ENCODE measurements around the gene VOPP1.

VOPP1 gene

DNA sequence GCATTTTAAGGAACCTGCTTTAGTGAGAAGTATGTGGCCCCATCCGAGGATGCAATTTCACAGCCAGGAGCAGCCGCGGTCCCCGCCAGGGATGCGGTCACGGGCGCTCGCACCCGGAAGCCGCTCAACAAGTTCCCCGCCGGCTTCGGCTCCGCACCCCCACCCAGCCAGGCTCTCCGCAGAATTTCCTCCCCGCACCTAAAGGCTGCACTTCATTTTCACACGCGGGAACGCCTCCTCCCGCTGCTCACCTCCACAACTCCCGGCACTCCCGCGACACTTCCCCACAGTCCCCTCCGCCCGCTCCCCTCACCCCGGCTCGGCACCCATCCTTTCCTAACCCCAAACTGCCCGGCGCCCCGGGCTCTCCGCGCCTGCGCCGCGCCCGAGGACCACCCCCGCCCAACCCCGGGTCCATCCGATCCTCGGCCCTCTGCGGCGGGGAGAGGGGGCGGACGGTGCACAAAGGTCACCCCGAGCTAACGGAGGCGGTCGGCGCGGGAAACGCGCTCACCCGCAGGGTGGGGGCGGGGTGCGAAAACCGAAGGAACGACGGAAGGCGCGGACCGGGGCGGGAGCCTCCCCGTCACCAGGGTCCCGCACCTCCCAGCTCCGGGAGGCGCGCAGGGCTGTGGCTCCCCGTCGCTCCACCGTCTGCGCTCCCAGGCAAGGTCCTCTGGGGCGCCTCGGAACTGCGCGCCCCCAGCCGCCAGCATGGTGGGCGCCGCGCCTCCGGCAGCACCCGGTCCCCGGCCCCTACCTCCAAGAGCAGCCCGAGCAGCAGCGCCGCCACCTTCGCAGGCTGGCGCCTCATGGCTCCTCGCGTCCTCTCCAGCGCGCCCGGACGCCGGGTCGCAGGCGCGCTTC is 558 bp downstream of the VOPP1 start:
- Histone ChIP-seq H4K20me1 (ENCODE audit: insufficient read depth, low read length, poor library complexity, severe bottlenecking) (peaks cover 38% of the 10 kb centered on the region), H3K4me2 (ENCODE audit: low read depth, low read length, poor library complexity, severe bottlenecking) (peak overlapping the region; percentile 83), H3K9me3 (ENCODE audit: insufficient read depth, low read depth, low read length) (no peaks in the 10 kb centered on the region), H3F3A (ENCODE audit: low read depth) (peaks cover 3% of the 10 kb centered on the region; the same call in 1 of the 2 replicates), H3K79me2 (ENCODE audit: insufficient read depth, low read length) (peaks cover 63% of the 10 kb centered on the region), H3K4me1 (ENCODE audit: insufficient read depth, low read length, poor library complexity, severe bottlenecking) (peaks cover 59% of the 10 kb centered on the region), H3K4me3 (ENCODE audit: low read length, poor library complexity, severe bottlenecking) (peak overlapping the region; percentile 75), H2AFZ (ENCODE audit: low read length) (peak overlapping the region; percentile 90), H3K9ac (ENCODE audit: low read depth, low read length, poor library complexity, severe bottlenecking) (peak overlapping the region; percentile 88), H3K27me3 (ENCODE audit: insufficient read depth, low read length, poor library complexity, severe bottlenecking) (no peaks in the 10 kb centered on the region), H3K9me2 (replicated peaks; ENCODE audit: low read depth, low read length) (no peaks in the 10 kb centered on the region), H3K36me3 (ENCODE audit: insufficient read depth, low read length) (no peaks in the 10 kb centered on the region)
- no peak for TF ChIP-seq EZH2phosphoT487 (IDR thresholded peaks at IDR 0.05; ENCODE audit: borderline replicate concordance)
- TF ChIP-seq, protein P1, sequence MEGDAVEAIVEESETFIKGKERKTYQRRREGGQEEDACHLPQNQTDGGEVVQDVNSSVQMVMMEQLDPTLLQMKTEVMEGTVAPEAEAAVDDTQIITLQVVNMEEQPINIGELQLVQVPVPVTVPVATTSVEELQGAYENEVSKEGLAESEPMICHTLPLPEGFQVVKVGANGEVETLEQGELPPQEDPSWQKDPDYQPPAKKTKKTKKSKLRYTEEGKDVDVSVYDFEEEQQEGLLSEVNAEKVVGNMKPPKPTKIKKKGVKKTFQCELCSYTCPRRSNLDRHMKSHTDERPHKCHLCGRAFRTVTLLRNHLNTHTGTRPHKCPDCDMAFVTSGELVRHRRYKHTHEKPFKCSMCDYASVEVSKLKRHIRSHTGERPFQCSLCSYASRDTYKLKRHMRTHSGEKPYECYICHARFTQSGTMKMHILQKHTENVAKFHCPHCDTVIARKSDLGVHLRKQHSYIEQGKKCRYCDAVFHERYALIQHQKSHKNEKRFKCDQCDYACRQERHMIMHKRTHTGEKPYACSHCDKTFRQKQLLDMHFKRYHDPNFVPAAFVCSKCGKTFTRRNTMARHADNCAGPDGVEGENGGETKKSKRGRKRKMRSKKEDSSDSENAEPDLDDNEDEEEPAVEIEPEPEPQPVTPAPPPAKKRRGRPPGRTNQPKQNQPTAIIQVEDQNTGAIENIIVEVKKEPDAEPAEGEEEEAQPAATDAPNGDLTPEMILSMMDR (conservative IDR thresholded peaks at IDR 0.05; ENCODE audit: low read length): no peak

DNA sequence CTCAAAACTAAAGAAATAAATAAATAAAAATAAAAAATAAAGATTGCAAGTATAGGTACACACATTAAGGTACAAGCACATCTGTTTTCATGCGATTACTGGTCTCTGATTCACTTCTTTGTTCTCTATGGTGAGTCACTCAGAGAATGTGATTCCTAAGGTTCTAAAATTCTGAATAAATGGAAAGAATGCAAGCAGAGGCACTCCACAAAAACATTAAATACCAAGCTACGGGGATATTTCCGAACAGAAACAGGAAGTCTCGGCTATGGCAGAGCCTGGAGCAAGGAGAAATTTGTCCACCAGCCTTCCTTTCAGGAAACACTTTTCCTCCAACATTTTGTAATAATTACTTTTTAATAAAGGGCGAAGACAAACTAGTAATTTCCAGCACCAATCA is 1.4 kb downstream of the VOPP1 start:
- peaks cover 3% of the 10 kb centered on the region; the same call in 1 of the 2 replicates for H3F3A ChIP-seq (ENCODE audit: low read depth)
- no peaks in the 10 kb centered on the region for H3K9me3 ChIP-seq (ENCODE audit: insufficient read depth, low read depth, low read length)
- H4K20me1 ChIP-seq (ENCODE audit: insufficient read depth, low read length, poor library complexity, severe bottlenecking): peaks cover 46% of the 10 kb centered on the region
- H3K36me3 ChIP-seq (ENCODE audit: insufficient read depth, low read length): no peaks in the 10 kb centered on the region
- no peak for TF ChIP-seq EZH2phosphoT487 (IDR thresholded peaks at IDR 0.05; ENCODE audit: borderline replicate concordance)
- TF ChIP-seq, protein P1 (conservative IDR thresholded peaks at IDR 0.05; ENCODE audit: low read length): no peak
- H3K9ac ChIP-seq (ENCODE audit: low read depth, low read length, poor library complexity, severe bottlenecking): peak overlapping the region; percentile 88
- H3K4me2 ChIP-seq (ENCODE audit: low read depth, low read length, poor library complexity, severe bottlenecking): peak overlapping the region; percentile 83
- H3K4me1 ChIP-seq (ENCODE audit: insufficient read depth, low read length, poor library complexity, severe bottlenecking): peaks cover 65% of the 10 kb centered on the region
- H3K27me3 ChIP-seq (ENCODE audit: insufficient read depth, low read length, poor library complexity, severe bottlenecking): no peaks in the 10 kb centered on the region
- H3K4me3 ChIP-seq (ENCODE audit: low read length, poor library complexity, severe bottlenecking): peak overlapping the region; percentile 75
- H3K79me2 ChIP-seq (ENCODE audit: insufficient read depth, low read length): peaks cover 71% of the 10 kb centered on the region
- no peaks in the 10 kb centered on the region for H3K9me2 ChIP-seq (replicated peaks; ENCODE audit: low read depth, low read length)
- H2AFZ ChIP-seq (ENCODE audit: low read length): no peak overlapping the region

DNA sequence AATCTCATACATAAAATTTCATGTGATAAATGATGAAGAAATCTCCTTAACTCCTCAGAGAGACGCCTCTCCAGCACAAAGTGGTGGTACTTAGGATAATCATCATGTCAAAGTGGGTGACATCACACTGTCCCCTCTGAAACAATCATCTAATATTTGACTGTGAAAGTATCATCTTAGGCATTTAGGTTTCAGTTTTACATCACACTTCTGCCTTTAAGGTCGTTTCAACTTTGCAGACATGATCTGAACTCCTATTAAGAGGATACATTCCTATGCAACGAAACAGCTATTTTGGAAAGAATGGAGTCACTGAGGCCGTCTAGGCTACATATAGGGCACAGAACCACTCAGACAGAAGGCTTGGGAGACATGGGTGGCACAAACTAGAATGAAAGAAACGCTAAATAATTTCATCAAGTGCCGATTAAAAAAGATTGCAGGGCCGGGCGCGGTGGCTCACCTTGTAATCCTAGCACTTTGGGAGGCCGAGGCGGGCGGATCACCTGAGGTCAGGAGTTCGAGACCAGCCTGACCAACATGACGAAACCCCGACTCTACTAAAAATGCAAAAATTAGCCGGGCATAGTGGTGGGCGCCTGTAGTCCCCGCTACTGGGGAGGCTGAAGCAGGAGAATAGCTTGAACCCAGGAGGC is 2.0 kb downstream of the VOPP1 start:
- H3K27me3 ChIP-seq (ENCODE audit: insufficient read depth, low read length, poor library complexity, severe bottlenecking): no peaks in the 10 kb centered on the region
- peaks cover 52% of the 10 kb centered on the region for H4K20me1 ChIP-seq (ENCODE audit: insufficient read depth, low read length, poor library complexity, severe bottlenecking)
- peak overlapping the region; percentile 75 for H3K4me3 ChIP-seq (ENCODE audit: low read length, poor library complexity, severe bottlenecking)
- no peaks in the 10 kb centered on the region for H3K9me2 ChIP-seq (replicated peaks; ENCODE audit: low read depth, low read length)
- peaks cover 71% of the 10 kb centered on the region for H3K4me1 ChIP-seq (ENCODE audit: insufficient read depth, low read length, poor library complexity, severe bottlenecking)
- no peak overlapping the region for H2AFZ ChIP-seq (ENCODE audit: low read length)
- no peak for TF ChIP-seq EZH2phosphoT487 (IDR thresholded peaks at IDR 0.05; ENCODE audit: borderline replicate concordance)
- TF ChIP-seq, protein P1 (conservative IDR thresholded peaks at IDR 0.05; ENCODE audit: low read length): no peak
- H3K9ac ChIP-seq (ENCODE audit: low read depth, low read length, poor library complexity, severe bottlenecking): peak overlapping the region; percentile 46
- peak overlapping the region; percentile 83 for H3K4me2 ChIP-seq (ENCODE audit: low read depth, low read length, poor library complexity, severe bottlenecking)
- H3F3A ChIP-seq (ENCODE audit: low read depth): no peaks in the 10 kb centered on the region
- H3K79me2 ChIP-seq (ENCODE audit: insufficient read depth, low read length): peaks cover 77% of the 10 kb centered on the region
- H3K36me3 ChIP-seq (ENCODE audit: insufficient read depth, low read length): no peaks in the 10 kb centered on the region
- H3K9me3 ChIP-seq (ENCODE audit: insufficient read depth, low read depth, low read length): no peaks in the 10 kb centered on the region
